Testis (tissue), 3 donors: ENCODE data around the gene PEX6. TPM values are rescaled to one million over a fixed set of nuclear protein-coding genes. Genes with fewer than 3 reads are reported as not detected.
"Not testable (repeated sequence)": the region's sequence is repeated elsewhere in the genome, so short reads cannot be mapped to it uniquely, and the experiment has no call there.

ENCODE experiments used
- DNase-seq: peaks from one replicate; pipeline ENCODE4 v3.0.0-alpha.2; 2019
- H3K27ac ChIP-seq, 2 donors: fragments of 200-600 bp; sonication (generic); one replicate each; pipeline ENCODE4 v1.5.1; 2019
- H3K27me3 ChIP-seq: fragments of 200-600 bp; sonication (generic); one replicate; pipeline ENCODE4 v1.5.1; 2019
- H3K36me3 ChIP-seq: fragments of 200-600 bp; sonication (generic); one replicate; pipeline ENCODE4 v1.5.1; 2017; ENCODE audit warnings: low read depth; ENCODE audit errors: missing control alignments
- H3K4me1 ChIP-seq: fragments of 200-600 bp; sonication (generic); one replicate; pipeline ENCODE4 v1.5.1; 2019
- H3K4me3 ChIP-seq, 2 donors: fragments of 200-600 bp; sonication (generic); one replicate each; pipeline ENCODE4 v1.5.1; 2017 to 2019
- H3K9me3 ChIP-seq: fragments of 200-600 bp; sonication (generic); one replicate; pipeline ENCODE4 v1.5.1; 2017
- CTCF ChIP-seq, 3 experiments: fragments of 450-650 bp in 2 of 3; fragments of 200-600 bp in 1 of 3; sonication (generic) in 1 of 3; IDR thresholded peaks; one replicate each; pipeline ENCODE4 v1.5.1; 2016 to 2019; ENCODE audit warnings: antibody characterized with exemption in 3 of 3, mild to moderate bottlenecking in 2 of 3, moderate library complexity in 1 of 3
- POLR2A ChIP-seq: fragments of 450-650 bp; IDR thresholded peaks from one replicate; pipeline ENCODE4 v1.6.1; 2017; ENCODE audit warnings: antibody characterized with exemption, mild to moderate bottlenecking, moderate library complexity
- WGBS, 2 donors: methylation state at CpG; one replicate each; pipeline ENCODE4 v1.1.5; 2018; 5-methylcytosine and 5-hydroxymethylcytosine counted together
- intact Hi-C: fragments of 100-400 bp; cut with DNase I; formaldehyde crosslinking; loops from one replicate; pipeline ENCODE4 v1.15.1; 2023; ENCODE audit warnings: low total_unique reads
- polyA plus RNA-seq: library from polyadenylated mRNA; stranded (reverse); fragments of 350-450 nt; fragmentation: Illumina TruSeq; extraction: RNeasy Lipid Tissue Mini Kit (QIAGEN cat#74804); gene quantifications from one replicate; pipeline ENCODE4 v1.2.3, GENCODE V29; 2014; ENCODE audit warnings: low read depth, low replicate concordance; ENCODE audit not compliant: insufficient read depth
- total RNA-seq, 2 donors: library from RNA; depleted of rRNA; stranded (reverse); fragments of >200 nt; gene quantifications; one replicate each; pipeline ENCODE4 v1.2.3, GENCODE V29; 2016

Gene PEX6
- total and polyA plus RNA-seq, 3 donors from 2014 or later: 15.3 to 50.4 (median 22.5) TPM

- no peak for DNase-seq
- intact Hi-C loops: no loop called here
- WGBS, 2 donors: 80 to 93% methylated on average over 12 of the region's 12 CpGs
Measured at GRCh38 chr6:42962096-42962495, 16.9 kb downstream of the PEX6 start.

DNA sequence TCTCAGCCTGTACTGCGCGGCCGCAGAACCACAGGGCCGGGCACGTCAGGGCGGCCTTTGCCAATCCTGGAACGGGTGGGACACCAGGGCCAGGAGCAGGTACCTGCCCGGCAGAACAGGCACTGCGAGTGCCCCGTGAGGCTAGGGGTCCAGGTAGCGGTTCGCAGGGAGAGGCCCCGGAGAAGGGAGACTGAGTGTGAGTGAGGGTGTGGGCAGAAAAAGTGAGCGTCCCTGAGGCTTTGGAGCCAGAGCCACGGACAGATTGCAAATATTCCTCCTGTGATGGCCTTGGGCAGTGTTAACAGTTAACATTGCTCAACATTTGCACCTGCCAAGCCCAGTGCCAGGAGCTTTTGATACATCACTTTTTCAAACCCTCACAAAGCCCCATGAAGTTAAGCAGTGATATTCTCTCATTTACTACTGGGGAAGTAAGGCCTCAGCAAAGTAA lies 17.9 kb downstream of the PEX6 start:
- no peaks in the 10 kb centered on the region for H3K9me3 ChIP-seq
- no peak overlapping the region for H3K27ac ChIP-seq
- WGBS, 2 donors: 20 to 24% methylated on average over 6 to 15 of the region's 15 CpGs

More at GRCh38 chr6:42962096-42962495, 16.9 kb downstream of the PEX6 start:
- no peaks in the 10 kb centered on the region for H3K9me3 ChIP-seq
- no peak overlapping the region for H3K4me3 ChIP-seq
- H3K27ac ChIP-seq: no peak overlapping the region
- no peaks in the 10 kb centered on the region for H3K36me3 ChIP-seq
- no peaks in the 10 kb centered on the region for H3K27me3 ChIP-seq
- H3K4me1 ChIP-seq: peaks cover 15% of the 10 kb centered on the region
- TF ChIP-seq POLR2A: no peak
- no peak for TF ChIP-seq CTCF (IDR thresholded peaks at IDR 0.05)

GRCh38 chr6:42960243-42961019 lies 18.6 kb downstream of the PEX6 start, which contains the start of gene GNMT:
Gene GNMT, plus strand, starts transcription at chr6:42960754. Its CDS starts 14 bp downstream, at chr6:42960768.
- no peaks in the 10 kb centered on the region for H3K27me3 ChIP-seq
- DNase-seq: peak; percentile 58
- intact Hi-C loops: no loop called here
- H3K4me1 ChIP-seq: peaks cover 15% of the 10 kb centered on the region
- H3K36me3 ChIP-seq: no peaks in the 10 kb centered on the region
- peak within 1 kb of the TSS; percentile 29 to 52 for H3K4me3 ChIP-seq
- H3K9me3 ChIP-seq: no peaks in the 10 kb centered on the region
- TF ChIP-seq POLR2A (no peak), CTCF (IDR thresholded peaks at IDR 0.05) (no peak)
- WGBS, 2 donors: 2 to 3% methylated on average over 26 to 61 of the region's 62 CpGs
- H3K27ac ChIP-seq: no peak within 1 kb of the TSS

More for the DNA sequence above, 17.9 kb downstream of the PEX6 start:
- no peaks in the 10 kb centered on the region for H3K36me3 ChIP-seq
- TF ChIP-seq CTCF (IDR thresholded peaks at IDR 0.05) (no peak), POLR2A (no peak)
- peak overlapping the region; percentile 29 to 52 for H3K4me3 ChIP-seq
- H3K27me3 ChIP-seq: no peaks in the 10 kb centered on the region
- peaks cover 15% of the 10 kb centered on the region for H3K4me1 ChIP-seq
- intact Hi-C loops: no loop called here
- no peak for DNase-seq

DNA sequence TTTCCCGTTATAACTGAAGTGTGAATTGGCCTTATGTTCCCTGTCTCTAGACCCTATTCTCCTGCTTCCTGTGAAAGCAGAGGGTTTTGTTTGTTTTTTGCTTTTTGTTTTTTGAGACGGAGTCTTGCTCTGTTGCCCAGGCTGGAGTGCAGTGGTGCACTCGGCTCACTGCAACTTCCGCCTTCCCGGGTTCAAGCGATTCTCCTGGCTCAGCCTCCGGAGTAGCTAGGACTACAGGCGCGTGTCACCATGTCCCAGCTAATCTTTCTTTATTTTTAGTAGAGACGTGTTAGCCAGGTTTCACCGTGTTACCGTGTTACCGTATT lies 19.1 kb downstream of the PEX6 start:
- 10 to 23% methylated on average over 13 of the region's 13 CpGs for WGBS, 2 donors
- peak overlapping the region; percentile 29 to 52 for H3K4me3 ChIP-seq
- H3K9me3 ChIP-seq: no peaks in the 10 kb centered on the region
- intact Hi-C loops: no loop called here
- TF ChIP-seq POLR2A: no peak
- TF ChIP-seq CTCF (IDR thresholded peaks at IDR 0.05): no peak
- no peaks in the 10 kb centered on the region for H3K36me3 ChIP-seq
- H3K27me3 ChIP-seq: no peaks in the 10 kb centered on the region
- no peak overlapping the region for H3K27ac ChIP-seq
- no peak for DNase-seq
- H3K4me1 ChIP-seq: peaks cover 15% of the 10 kb centered on the region

DNA sequence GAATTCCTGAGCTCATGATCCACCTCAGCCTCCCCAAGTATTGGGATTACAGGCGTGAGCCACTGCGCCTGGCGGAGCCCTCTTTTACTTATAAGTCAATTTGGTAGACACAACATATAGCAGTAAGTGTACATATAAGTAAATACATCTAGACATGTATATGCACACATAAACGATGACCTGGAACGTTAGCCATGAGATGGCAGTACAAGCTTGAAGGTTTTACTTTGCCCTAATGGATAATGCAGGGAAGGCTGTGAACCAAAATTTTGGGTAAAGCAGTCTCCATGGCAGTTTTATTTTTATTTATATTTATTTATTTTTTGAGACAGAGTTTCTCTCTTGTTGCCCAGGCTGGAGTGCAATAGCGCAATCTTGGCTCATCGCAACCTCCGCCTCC lies 20.9 kb downstream of the PEX6 start:
- H3K4me1 ChIP-seq: peaks cover 15% of the 10 kb centered on the region
- 82 to 91% methylated on average over 8 of the region's 8 CpGs for WGBS, 2 donors
- H3K9me3 ChIP-seq: no peaks in the 10 kb centered on the region
- no peak for DNase-seq
- TF ChIP-seq CTCF (IDR thresholded peaks at IDR 0.05) (no peak), POLR2A (no peak)
- no peak overlapping the region for H3K4me3 ChIP-seq
- no peak overlapping the region for H3K27ac ChIP-seq
- H3K36me3 ChIP-seq: no peaks in the 10 kb centered on the region
- H3K27me3 ChIP-seq: no peaks in the 10 kb centered on the region
- intact Hi-C loops: no loop called here

DNA sequence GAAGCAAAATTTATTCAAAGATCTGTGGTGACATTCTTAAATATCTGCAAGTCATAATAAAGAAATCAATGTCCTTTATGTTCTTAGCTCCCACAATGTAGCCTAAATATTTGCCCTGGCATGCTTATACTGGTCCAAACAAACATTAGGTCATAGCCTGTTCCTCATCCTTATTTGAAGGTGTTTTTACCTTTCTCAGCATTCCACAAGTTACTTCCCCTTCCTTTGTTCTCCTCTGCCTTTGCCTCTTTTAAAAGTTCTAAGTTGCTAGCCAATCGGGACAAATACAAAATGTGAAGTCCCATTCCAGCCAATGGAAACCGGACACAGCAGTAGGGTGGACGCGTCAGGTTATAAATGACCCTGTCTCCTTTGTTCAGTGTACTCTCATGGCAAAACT lies 24.6 kb downstream of the PEX6 start:
- H3K4me3 ChIP-seq, H3K4me1 ChIP-seq, H3K27me3 ChIP-seq, intact Hi-C loops, H3K36me3 ChIP-seq, H3K9me3 ChIP-seq, H3K27ac ChIP-seq, DNase-seq: not testable (repeated sequence)
- whole genome bisulfite sequencing, 2 donors: 87 to 95% methylated on average over 4 of the region's 4 CpGs
